Measurements from ENCODE around the gene DUSP19. TPM values are rescaled to one million over a fixed set of nuclear protein-coding genes. Genes with fewer than 3 reads are reported as not detected.

The DUSP19 gene
- total and polyA plus RNA-seq, 2 of the 13 experiments (the other 11 are each of a cell fraction or from before 2014, with no cell fraction given): 1.3 to 1.9 TPM

GRCh38 chr2:183037553-183038340 is 40.8 kb upstream of the DUSP19 start (continued):
- TF ChIP-seq AHDC1 (CRISPR knock-in tag; IDR thresholded peaks at IDR 0.05; ENCODE audit: borderline replicate concordance): no peak
- no peak for TF ChIP-seq SOX13 (IDR thresholded peaks at IDR 0.05)
- TF ChIP-seq SOX13 (CRISPR knock-in tag; conservative IDR thresholded peaks at IDR 0.05 in 1 of 2, IDR thresholded peaks at IDR 0.05 in 1 of 2): no peak
- TF ChIP-seq, protein P1, sequence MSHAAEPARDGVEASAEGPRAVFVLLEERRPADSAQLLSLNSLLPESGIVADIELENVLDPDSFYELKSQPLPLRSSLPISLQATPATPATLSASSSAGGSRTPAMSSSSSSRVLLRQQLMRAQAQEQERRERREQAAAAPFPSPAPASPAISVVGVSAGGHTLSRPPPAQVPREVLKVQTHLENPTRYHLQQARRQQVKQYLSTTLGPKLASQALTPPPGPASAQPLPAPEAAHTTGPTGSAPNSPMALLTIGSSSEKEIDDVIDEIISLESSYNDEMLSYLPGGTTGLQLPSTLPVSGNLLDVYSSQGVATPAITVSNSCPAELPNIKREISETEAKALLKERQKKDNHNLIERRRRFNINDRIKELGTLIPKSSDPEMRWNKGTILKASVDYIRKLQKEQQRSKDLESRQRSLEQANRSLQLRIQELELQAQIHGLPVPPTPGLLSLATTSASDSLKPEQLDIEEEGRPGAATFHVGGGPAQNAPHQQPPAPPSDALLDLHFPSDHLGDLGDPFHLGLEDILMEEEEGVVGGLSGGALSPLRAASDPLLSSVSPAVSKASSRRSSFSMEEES (CRISPR knock-in tag; IDR thresholded peaks at IDR 0.05): no peak
- peak; percentile 83; the same call in 1 of the 2 replicates for TF ChIP-seq SAFB2 (CRISPR knock-in tag; IDR thresholded peaks at IDR 0.05; ENCODE audit: borderline replicate concordance, low read depth)
- no peak for TF ChIP-seq GZF1 (CRISPR knock-in tag; IDR thresholded peaks at IDR 0.05)
- no peak for TF ChIP-seq TRIM22 (IDR thresholded peaks at IDR 0.05)
- TF ChIP-seq, protein P2, sequence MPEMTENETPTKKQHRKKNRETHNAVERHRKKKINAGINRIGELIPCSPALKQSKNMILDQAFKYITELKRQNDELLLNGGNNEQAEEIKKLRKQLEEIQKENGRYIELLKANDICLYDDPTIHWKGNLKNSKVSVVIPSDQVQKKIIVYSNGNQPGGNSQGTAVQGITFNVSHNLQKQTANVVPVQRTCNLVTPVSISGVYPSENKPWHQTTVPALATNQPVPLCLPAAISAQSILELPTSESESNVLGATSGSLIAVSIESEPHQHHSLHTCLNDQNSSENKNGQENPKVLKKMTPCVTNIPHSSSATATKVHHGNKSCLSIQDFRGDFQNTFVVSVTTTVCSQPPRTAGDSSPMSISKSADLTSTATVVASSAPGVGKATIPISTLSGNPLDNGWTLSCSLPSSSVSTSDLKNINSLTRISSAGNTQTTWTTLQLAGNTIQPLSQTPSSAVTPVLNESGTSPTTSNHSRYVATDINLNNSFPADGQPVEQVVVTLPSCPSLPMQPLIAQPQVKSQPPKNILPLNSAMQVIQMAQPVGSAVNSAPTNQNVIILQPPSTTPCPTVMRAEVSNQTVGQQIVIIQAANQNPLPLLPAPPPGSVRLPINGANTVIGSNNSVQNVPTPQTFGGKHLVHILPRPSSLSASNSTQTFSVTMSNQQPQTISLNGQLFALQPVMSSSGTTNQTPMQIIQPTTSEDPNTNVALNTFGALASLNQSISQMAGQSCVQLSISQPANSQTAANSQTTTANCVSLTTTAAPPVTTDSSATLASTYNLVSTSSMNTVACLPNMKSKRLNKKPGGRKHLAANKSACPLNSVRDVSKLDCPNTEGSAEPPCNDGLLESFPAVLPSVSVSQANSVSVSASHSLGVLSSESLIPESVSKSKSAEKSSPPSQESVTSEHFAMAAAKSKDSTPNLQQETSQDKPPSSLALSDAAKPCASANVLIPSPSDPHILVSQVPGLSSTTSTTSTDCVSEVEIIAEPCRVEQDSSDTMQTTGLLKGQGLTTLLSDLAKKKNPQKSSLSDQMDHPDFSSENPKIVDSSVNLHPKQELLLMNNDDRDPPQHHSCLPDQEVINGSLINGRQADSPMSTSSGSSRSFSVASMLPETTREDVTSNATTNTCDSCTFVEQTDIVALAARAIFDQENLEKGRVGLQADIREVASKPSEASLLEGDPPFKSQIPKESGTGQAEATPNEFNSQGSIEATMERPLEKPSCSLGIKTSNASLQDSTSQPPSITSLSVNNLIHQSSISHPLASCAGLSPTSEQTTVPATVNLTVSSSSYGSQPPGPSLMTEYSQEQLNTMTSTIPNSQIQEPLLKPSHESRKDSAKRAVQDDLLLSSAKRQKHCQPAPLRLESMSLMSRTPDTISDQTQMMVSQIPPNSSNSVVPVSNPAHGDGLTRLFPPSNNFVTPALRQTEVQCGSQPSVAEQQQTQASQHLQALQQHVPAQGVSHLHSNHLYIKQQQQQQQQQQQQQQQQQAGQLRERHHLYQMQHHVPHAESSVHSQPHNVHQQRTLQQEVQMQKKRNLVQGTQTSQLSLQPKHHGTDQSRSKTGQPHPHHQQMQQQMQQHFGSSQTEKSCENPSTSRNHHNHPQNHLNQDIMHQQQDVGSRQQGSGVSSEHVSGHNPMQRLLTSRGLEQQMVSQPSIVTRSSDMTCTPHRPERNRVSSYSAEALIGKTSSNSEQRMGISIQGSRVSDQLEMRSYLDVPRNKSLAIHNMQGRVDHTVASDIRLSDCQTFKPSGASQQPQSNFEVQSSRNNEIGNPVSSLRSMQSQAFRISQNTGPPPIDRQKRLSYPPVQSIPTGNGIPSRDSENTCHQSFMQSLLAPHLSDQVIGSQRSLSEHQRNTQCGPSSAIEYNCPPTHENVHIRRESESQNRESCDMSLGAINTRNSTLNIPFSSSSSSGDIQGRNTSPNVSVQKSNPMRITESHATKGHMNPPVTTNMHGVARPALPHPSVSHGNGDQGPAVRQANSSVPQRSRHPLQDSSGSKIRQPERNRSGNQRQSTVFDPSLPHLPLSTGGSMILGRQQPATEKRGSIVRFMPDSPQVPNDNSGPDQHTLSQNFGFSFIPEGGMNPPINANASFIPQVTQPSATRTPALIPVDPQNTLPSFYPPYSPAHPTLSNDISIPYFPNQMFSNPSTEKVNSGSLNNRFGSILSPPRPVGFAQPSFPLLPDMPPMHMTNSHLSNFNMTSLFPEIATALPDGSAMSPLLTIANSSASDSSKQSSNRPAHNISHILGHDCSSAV (CRISPR knock-in tag; IDR thresholded peaks at IDR 0.05; ENCODE audit: borderline replicate concordance): no peak
